HG03558 (cell line): ENCODE measurements around the gene ZNF771.
A peak's percentile ranks its signal among the peaks of the same experiment; 100 is the strongest.
"Not testable (repeated sequence)": the region's sequence is repeated elsewhere in the genome, so short reads cannot be mapped to it uniquely, and the experiment has no call there.

Experiments used
- ATAC-seq: cut with Tn5 transposase; IDR thresholded peaks from one replicate; pipeline ENCODE4 v1.9.1; 2021; ENCODE audit warnings: moderate number of reproducible peaks; ENCODE audit not compliant: unreplicated experiment; ENCODE audit errors: extremely low read depth

ZNF771 gene

GRCh38 chr16:30374538-30374937 lies 32.9 kb upstream of the ZNF771 start, which contains the start of gene MYL11:
TSS of gene MYL11 (plus strand) at chr16:30374802. CDS start at chr16:30374858, 56 bp downstream.
- no peak for ATAC-seq

GRCh38 chr16:30375864-30376263 lies 31.5 kb upstream of the ZNF771 start:
- ATAC-seq = no peak

- ATAC-seq = no peak
These were observed 30.9 kb upstream of the ZNF771 start for GRCh38 chr16:30376461-30376902.

GRCh38 chr16:30377050-30377811 lies 30.2 kb upstream of the ZNF771 start:
- ATAC-seq = no peak

GRCh38 chr16:30377812-30378235 lies 29.6 kb upstream of the ZNF771 start:
- ATAC-seq = peak; percentile 4

GRCh38 chr16:30378236-30379157 lies 28.9 kb upstream of the ZNF771 start:
- ATAC-seq = peak; percentile 69

GRCh38 chr16:30379158-30379783 lies 28.1 kb upstream of the ZNF771 start:
- ATAC-seq = no peak

GRCh38 chr16:30380072-30380802 lies 27.2 kb upstream of the ZNF771 start:
- ATAC-seq = no peak

GRCh38 chr16:30380803-30381208 lies 26.6 kb upstream of the ZNF771 start:
- no peak for ATAC-seq

GRCh38 chr16:30381291-30382041 lies 25.9 kb upstream of the ZNF771 start:
- ATAC-seq = no peak

- no peak for ATAC-seq
These were observed 25.1 kb upstream of the ZNF771 start, which contains the start of gene SEPTIN1 for GRCh38 chr16:30382111-30382881. TSS of gene SEPTIN1 (minus strand) at chr16:30382561. CDS start at chr16:30382542, 19 bp downstream.

- no peak for ATAC-seq
These were observed 23.9 kb upstream of the ZNF771 start for GRCh38 chr16:30383521-30383920.

GRCh38 chr16:30394592-30395154 lies 12.7 kb upstream of the ZNF771 start:
- ATAC-seq = no peak

GRCh38 chr16:30395155-30395991 lies 12.0 kb upstream of the ZNF771 start, which contains the start of gene ZNF48:
TSS of gene ZNF48 (plus strand) at chr16:30395420. CDS start at chr16:30395795, 375 bp downstream.
- ATAC-seq = no peak

- no peak for ATAC-seq
These were observed 11.3 kb upstream of the ZNF771 start for GRCh38 chr16:30395992-30396585.

- not testable (repeated sequence) for ATAC-seq
These were observed 10.8 kb upstream of the ZNF771 start for GRCh38 chr16:30396627-30397026.

- ATAC-seq = no peak
These were observed 10.3 kb upstream of the ZNF771 start for GRCh38 chr16:30397056-30397455.
